GM18867 (cell line): ENCODE measurements around the gene BTRC.

Experiments
- ATAC-seq: cut with Tn5 transposase; IDR thresholded peaks from one replicate; pipeline ENCODE4 v1.9.1; 2021; ENCODE audit warnings: mild to moderate bottlenecking, moderate library complexity; ENCODE audit not compliant: unreplicated experiment

Gene BTRC

DNA sequence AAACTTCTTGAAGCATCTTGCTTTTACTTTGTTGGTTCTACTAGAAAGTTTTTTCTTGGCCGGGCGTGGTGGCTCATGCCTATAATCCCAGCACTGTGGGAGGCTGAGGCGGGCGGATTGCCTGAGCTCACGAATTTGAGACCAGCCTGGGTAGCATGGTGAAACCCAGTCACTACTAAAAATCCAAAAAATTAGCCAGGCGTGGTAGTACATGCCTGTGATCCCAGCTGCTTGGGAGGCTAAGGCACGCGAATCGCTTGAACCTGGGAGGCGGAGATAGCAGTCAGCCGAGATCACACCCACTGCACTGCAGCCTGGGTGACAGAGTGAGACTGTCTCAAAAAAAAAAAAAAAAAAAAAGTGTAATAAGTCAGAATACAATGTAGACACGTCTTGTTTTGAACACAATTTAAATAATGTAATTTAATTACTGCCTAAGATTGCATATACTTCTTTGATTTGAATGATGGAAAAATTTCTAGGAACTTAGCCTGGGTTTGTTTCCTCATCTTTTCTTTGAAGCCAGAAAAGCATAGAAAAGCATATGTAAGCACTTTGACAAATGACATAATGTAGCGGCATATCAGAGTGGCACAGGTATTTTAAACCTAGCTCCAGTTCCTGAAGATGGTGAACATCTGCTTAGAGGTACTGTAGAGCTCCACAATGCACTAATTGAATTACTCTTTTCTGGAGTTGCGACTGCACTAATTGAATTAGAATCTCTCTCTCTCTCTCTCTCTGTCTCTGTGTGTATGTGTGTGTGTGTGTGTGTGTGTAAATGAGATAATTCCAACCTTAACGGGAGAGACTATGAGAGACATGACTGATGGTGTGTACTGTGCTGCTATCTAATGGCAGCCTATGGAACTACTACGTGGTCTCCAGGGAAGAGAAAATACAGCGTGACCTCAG lies 87.8 kb downstream of the BTRC start:
- ATAC-seq, result no peak

DNA sequence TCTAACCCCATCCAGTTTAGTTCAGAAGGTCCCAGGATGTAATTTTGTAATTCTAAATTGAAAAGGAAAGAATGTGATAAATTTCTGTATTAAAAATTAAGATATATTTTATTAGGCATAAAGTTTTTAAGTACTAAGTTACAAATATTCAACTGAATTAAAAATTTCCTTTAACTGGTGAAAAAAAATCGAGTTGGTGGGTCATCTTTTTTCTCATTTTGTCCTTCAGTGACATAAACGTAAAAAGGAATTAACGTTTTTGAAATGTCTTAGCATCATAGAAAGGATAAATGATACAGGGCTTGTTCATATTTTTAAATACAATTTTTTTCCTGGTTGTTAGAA lies 88.5 kb downstream of the BTRC start:
- no peak for ATAC-seq

DNA sequence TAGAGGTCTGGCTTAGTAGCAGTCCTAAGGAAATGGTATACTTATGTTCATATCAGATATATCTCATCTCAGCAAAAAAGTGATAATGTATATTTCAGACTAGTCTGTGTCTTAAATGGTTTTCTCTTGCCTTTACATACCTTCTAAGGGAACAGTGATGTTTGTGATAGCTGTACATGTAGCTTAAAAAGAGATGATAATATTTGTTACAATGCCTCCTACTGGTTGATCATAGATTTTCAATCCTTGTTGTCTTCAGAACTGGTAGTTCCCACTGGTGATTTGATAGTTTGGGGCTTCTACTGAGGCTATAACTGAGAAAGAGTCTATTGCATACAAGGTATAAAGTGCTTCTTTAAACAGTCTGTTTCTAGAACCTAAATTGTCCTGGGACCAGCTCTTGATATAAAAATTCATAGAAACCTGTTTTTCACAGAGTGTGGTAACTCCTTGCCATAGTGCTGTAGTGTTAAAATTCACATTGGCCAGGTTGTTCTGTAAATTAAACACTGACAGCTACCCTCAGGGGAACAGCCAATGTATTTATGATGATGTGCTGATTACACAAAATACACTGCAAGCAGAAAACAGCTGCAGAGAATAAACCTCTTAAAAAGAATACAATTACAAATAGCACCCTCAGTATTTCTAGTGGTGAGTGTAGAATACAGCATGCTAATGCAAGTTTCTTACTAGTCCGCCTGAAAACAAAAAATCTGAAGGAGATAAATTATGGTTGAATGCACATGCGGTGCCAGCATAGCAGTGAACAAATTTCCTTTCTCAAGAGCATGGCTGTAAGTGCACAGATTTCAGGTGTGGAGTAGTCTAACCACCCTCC lies 90.3 kb downstream of the BTRC start:
- no peak for ATAC-seq

DNA sequence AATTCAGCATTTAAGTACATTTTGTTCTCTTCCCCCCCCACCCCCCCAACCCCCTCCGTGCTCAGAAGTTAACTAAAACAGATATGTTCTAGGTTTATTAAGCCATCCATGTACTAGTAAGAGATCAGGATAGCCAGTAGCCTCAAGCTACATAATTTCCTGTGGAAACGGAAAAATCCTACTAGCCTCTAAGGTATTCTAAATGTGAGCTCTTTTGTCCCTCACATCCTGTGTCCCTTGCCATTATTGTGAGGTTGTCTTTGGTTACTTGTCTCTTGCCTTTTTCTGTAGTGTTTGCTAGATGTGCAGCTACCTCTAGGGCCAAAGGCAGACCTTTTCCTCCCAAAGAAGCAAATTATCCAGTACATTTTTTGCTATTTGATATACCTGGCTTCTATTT lies 92.1 kb downstream of the BTRC start:
- ATAC-seq, result no peak

DNA sequence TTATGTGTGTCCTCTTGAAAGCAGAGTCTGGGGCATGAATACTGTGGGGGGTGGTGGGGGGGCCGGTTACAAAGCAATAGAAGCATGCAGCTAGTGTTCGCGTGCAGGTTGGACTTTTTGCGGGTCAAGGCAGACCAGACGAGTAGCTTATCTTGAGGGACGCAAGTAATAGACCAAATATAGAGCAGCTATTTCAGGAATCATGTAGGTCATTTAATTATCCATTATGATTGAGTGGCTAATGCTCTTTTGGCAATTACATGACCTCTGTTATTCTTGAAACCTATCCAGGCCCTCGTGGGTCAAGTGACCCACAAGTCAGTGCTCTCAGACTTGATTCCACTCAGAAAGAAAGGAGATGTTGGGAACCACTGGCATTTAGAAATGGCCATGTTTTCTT lies 93.0 kb downstream of the BTRC start:
- no peak for ATAC-seq

DNA sequence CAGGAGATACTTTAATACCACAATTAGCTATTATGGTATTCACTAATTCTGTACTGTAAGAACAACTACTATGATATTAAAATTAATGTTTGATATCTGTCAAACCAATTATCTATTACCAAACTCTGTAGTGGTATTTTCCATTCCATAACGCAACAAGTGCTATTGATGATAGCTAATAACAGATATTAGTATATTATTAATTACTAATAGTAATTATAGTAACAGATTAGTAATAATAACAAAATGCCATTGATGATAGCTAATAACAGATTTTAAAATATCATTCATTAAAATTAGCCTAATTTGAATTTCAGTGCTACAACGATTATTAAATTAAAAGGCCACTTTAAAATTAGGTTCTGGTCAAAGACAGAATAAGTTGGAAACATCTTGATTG lies 93.5 kb downstream of the BTRC start:
- no peak for ATAC-seq

DNA sequence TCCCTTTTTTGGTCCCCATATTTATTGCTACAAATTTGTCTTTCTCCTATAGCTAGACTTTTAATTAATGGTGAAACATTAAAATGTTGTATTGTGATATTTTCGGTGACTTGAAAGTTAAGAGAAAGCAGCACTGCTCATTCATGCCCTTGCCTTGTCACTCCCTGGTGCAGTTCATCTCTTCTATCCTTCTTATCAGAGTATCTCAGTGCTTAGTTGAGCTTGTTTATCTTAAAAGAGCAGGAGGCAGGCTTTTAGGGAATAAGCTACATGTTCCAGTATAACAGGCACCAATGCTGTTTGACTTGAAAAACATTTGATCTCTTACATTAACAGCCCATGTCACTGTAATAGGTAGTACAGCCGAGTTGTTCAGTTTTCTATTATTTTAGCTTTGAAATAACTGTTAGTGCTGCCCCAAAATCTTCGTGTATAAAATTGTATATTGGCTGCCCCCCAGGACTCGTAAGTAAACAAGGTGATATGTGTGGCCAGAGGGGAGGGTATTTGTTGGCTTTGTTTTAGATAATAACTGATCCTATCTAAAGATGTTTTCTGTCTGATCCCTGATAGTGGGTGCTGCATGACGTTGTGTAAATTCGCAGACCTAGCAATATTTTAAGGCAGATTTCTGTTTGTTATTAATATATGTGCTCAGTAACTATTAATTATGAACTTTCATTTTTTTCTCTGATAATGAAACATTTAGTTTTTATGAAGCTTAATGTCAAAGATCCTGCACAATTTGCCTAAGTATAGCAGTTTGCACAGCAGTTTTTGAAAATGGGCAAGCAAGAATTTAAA lies 96.5 kb downstream of the BTRC start:
- ATAC-seq, result no peak

DNA sequence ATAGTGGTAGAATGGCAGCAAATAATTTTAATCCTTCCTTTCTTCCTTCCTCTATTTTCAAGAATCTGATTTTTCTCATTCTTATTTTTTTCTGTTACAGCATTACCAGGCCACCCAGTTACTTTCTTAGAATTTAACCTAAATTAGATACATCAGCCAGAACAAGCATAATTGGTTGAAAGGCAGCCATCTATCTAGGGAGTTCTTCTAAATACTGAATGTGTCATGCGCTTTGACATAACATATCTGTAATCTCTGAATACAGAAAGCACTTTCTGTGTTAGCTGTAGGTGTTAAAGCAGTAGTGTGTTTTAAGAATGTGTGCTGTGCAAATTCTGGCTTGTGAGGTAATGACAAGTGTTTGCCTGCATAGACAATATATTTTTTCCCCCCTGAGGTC lies 97.3 kb downstream of the BTRC start:
- no peak for ATAC-seq

DNA sequence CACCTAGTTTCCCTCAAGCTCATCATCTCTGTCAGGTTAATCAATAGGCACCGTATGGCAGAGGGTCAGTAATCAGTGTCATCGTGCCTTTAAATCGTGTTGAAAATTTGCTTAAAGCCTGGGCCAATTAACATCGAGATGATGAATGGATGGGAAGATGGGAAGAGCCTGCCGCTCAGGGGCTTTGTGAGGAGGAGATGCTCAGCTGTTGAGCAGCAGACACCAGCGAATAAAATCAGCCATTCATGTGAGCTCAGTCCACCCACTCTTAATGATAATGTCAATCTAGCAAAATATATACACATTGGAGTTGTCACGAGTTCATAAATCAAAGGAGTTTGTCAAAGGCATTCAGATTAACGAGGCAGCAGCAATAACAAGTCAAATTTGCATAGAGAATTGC lies 97.7 kb downstream of the BTRC start:
- no peak for ATAC-seq

DNA sequence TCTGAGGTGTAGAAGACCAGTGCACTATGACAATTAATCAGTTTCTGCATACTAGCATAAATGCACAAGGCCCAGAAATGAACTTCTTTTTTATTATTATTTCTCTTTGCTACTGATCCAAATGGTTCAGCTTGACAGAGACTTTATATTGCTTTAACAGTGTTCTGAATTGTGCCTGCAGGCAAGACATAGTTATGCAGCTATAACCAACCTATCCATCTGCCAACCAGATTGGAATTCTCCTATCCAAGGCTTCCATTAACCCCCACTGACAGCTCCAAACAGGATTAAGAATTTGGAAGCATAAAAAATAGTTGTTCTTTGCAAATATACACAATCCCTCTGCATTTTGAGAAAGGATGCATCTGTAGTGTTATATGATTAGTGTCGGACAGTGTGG lies 98.2 kb downstream of the BTRC start:
- no peak for ATAC-seq

DNA sequence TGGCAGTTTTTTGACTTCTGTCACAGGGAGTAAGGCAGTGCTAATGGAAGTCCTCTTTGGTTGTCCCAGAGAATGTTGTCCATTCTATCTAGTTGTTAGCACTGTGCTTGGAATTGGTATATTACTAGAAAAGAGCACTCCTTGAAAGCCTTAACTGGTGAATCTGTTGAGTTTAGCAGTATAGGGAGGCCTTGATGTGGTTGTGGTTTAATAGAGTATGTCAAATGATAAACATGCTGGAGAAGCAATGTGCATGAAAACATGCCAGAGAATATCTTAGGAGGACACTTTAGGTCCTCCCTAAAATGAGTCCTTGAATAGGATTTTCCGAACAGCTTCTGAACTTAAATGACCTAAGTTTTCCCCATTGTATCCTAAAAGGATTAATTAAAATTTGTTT lies 98.6 kb downstream of the BTRC start:
- ATAC-seq, result no peak

DNA sequence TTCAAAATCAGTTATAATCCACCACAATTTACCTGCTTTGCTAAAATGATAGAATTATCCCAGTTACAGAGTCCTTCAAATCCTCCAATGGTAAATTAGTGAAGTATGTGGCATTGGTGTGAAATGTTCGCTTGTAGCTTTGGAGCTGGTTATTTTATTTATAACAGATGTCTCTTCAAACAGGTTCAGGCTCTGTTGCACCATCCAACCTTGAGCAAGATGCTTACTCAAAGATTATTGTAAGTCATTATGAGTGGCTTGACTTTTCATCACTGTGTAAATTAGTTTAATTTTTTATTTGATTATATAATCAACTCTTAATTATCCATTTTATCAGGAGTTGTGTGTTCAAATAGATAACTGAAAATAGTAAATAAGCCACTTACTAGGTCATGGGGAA lies 99.4 kb downstream of the BTRC start:
- no peak for ATAC-seq

DNA sequence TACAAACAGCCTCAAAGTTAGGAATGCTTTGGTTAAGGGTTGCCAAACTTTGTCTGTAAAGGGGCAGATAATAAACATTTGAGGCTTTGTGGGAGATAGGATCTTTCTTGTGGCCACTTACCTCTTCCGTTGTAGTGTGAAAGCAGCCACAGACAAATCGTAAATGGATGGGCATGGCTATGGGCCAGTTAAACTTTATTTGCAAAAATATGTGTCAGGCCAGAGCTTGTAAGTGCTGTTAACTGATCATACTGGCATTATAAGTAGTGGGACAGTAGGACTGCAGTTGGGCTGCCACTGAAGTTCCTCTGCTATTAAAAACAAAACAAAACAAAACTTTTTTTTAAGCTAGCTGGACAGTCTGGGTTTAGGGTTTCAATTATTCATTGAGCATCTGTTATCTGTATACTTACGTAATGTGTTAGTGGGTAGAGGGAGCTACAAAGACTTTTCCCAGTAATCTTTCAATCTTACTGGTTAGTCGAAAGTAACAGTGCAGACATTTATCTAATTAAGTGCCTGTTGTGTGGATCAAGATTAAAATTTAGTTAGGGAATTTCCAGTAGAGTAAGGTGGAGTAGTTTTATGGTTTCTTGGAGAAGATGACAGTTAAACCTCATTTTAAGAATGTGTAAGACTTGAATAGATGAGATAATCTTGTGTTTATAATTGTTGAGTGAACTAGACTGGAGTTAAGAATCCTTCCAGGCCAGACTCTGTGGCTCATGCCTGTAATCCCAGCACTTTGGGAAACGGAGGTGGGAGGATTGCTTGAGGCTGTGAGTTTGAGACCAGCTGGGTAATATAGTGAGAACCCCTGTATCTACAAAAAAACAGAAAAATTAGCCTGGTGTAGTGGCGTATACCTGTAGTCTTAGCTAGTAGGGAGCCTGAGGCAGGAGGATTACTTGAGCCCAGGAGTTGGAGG lies 100.1 kb downstream of the BTRC start:
- ATAC-seq, result no peak

DNA sequence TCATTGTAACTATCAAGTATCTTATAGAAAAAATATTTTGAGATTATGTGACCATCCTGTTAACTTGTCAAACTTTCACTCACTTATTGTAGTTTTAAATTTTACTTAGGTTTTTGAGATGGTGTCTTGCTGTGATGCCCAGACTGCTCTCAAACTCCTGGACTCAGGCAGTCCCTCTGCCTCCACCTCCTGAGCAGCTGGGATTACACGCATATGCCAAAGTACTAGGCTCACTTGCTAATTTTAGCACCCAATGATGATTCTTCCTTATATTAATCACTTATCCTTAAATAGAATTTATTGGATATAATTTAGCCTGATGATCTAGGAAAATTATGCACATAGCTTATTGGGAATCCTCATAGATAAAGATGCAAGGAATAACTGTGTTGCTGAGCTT lies 104.9 kb downstream of the BTRC start:
- ATAC-seq, result no peak

DNA sequence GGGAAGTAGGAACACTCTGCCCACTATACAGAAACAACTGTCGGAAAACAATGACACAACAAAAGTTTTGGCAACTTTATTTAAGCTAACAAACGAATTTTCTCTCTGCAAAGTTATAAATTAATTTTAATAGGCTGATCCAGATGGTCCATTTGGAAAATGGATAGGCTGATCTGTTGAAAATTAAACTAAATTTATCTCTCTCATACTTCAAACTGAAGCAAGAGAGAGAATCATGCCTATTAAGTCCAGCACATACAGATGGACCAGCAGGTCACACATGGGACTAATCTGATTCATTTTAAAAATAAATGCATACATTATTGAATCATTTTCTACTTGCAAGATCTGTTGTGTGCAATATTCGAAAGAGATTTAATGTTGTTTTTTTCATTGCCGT lies 110.1 kb downstream of the BTRC start:
- no peak for ATAC-seq

DNA sequence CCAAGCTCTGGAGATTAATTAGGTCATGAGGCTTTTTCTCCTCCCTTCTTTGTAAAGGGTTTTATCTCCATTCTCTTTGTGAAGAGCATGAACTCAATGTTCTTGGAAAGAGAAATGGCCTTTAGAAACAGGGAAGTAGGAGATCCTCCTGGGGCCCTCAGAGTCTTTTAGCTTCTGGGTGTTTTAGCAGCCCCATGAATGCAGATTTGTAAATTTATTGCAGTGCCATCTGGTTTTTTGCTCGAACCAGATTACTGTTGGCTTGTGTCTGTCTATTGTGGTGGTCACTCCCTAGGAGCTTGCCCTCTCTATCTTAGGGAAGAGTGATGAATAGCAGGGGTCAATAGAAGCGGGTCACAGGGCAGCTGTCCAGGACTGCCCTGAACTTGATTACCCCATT lies 110.6 kb downstream of the BTRC start:
- no peak for ATAC-seq

DNA sequence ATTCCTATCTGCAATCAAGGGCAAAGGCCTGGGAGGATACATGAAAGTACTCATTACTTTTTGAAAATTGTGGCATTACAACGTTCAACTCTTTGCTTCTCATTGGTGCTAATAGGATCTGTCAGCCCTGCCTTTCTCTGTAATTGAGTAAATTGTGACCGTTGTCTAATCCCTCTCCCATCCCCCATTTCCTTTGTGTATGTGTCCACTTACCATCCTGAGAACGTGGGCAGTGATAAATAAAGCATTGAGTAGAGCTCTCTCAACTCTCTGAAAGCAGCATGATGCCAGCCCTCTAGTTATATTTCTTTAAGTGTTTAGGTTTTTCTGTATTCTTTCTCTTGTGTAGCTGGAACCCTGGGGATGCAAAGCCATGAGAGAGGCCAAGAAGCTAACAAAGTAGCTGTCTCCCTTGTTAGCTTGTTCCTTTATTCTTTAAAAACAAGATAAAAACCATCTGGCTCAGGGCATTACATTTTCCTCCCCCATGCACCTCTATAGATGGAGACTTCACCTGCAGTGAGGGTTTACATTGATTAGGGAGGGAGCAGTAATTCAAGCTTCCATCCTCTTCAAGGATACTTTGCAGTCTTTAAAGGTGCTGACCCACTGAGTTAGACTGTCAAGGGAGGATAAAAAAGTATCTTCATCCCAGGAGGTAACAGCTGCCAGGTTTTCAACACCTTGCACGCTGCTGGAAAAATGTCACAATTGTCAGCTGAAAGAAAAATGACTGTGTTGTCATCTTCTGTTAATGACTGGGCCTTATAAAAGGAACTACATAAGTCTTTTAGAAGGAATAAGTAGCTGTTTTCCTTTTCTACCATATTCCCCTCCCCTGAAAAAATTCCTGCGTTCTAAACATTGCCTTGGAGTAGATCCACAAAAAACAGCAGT lies 112.3 kb downstream of the BTRC start:
- ATAC-seq, result no peak

DNA sequence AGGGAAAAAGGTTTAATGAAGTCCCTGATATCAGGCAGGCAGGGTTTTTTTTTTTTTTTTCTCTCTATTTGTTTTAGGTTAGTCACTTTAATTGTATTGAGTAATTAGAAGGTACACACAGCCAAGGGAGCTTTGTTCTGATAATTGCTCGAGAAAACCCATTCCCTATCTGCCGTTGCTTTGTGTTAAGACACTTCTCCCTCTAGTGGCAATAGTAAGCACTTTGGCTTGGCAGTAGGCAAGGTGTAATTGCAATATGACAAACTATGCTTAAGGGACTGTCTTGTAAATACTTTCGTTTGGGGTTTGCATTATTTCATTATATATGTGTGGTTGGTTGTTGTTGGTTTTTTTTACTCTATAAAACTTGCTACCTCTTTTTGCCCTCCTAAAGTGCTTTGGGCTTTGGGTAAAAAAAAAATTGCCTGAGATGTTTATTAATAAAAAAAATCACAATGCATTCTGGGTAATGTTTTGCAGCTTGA lies 113.4 kb downstream of the BTRC start:
- ATAC-seq, result no peak

DNA sequence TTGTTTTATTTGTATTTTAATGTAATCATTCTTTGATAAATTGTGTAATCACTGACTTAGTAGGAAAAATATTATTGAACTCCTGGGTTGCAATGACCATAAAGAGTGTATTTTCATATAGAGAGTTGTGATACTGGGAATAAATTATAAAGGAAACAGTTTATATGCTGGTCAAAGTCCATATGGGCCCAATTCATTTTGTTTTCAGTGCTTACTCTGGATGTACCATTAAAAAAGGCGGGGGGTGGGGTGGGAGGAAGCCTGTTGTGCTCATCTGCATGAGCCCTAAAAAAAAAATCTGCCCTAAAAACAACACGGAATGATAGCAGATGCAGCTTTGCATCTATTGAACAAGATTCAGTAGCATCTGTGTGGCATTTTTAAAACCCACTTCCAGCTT lies 114.2 kb downstream of the BTRC start:
- no peak for ATAC-seq
